ENCODE results near the gene COX7A1.

The COX7A1 gene

GRCh38 chr19:36111200-36111539 is 41.1 kb downstream of the COX7A1 start:
- DNase-seq, result no peak

GRCh38 chr19:36110487-36111199 is 41.6 kb downstream of the COX7A1 start, which contains the start of gene OVOL3:
Gene OVOL3, plus strand, starts transcription at chr19:36111143. Its CDS starts 60 bp downstream, at chr19:36111203.
- no peak for DNase-seq

GRCh38 chr19:36108684-36109083 is 43.6 kb downstream of the COX7A1 start:
- no peak for DNase-seq

GRCh38 chr19:36106991-36107390 is 45.3 kb downstream of the COX7A1 start:
- no peak for DNase-seq

- no peak for DNase-seq
These were observed 45.8 kb downstream of the COX7A1 start for GRCh38 chr19:36106441-36106840.

GRCh38 chr19:36103842-36104552 is 48.2 kb downstream of the COX7A1 start:
- no peak for DNase-seq

GRCh38 chr19:36103040-36103626 is 49.1 kb downstream of the COX7A1 start:
- no peak for DNase-seq

- DNase-seq, result no peak
These were observed 50.5 kb downstream of the COX7A1 start for GRCh38 chr19:36101550-36102327.
